PC-3 (cell line): ENCODE data around the gene NPAS4. TPM values are rescaled to one million over a fixed set of nuclear protein-coding genes. Genes with fewer than 3 reads are reported as not detected.
A peak's percentile ranks its signal among the peaks of the same experiment; 100 is the strongest.
"Not testable (repeated sequence)": the region's sequence is repeated elsewhere in the genome, so short reads cannot be mapped to it uniquely, and the experiment has no call there.

Experiments used
- ATAC-seq: fragments of 200-7000 bp; cut with Tn5 transposase; 2 replicates; pipeline ENCODE4 v1.9.1; 2020; ENCODE audit warnings: mild to moderate bottlenecking, moderate library complexity
- BruUV-seq: library from RNA; stranded (reverse); fragments of 400-500 nt; replicated peaks from 2 replicates; lab custom pipeline; 2021; lab: Mats Ljungman, UMichigan
- CTCF ChIA-PET: fragments of 300-600 bp; sonication (Branson Sonifier 250); formaldehyde crosslinking; loops from one replicate; lab custom pipeline; 2022; ENCODE audit warnings: antibody characterized with exemption; lab: Charles Lee
- POLR2A ChIA-PET: fragments of 300-600 bp; sonication (Branson Sonifier 250); formaldehyde crosslinking; loops from one replicate; lab custom pipeline; 2022; ENCODE audit warnings: antibody characterized with exemption; ENCODE audit not compliant: unreplicated experiment; lab: Charles Lee
- DNase-seq: peaks from one replicate; pipeline ENCODE4 v3.0.0-alpha.2; 2015
- H2AFZ ChIP-seq: fragments of 300-600 bp; sonication (generic); 2 replicates; pipeline ENCODE4 v1.6.0; 2016; ENCODE audit warnings: antibody characterized with exemption, low read length
- H3F3A ChIP-seq: fragments of 300-600 bp; sonication (generic); one replicate; pipeline ENCODE4 v1.6.0; 2017; ENCODE audit warnings: antibody characterized with exemption, low read length, control low read depth, mild to moderate bottlenecking; ENCODE audit not compliant: unreplicated experiment
- H3K27ac ChIP-seq: fragments of 300-600 bp; sonication (generic); 2 replicates; pipeline ENCODE4 v1.5.1; 2016; ENCODE audit warnings: mild to moderate bottlenecking, low read length
- H3K27me3 ChIP-seq: fragments of 300-600 bp; sonication (generic); 2 replicates; pipeline ENCODE4 v1.6.1; 2016; ENCODE audit warnings: low read length, mixed read lengths
- H3K36me3 ChIP-seq: fragments of 300-600 bp; sonication (generic); 2 replicates; pipeline ENCODE4 v1.6.1; 2016; ENCODE audit warnings: low read depth, mixed run types, low read length, mixed read lengths
- H3K4me1 ChIP-seq: fragments of 300-600 bp; sonication (generic); 2 replicates; pipeline ENCODE4 v1.5.1; 2016; ENCODE audit warnings: low read length; ENCODE audit not compliant: insufficient read depth
- H3K4me2 ChIP-seq: fragments of 300-600 bp; sonication (generic); 2 replicates; pipeline ENCODE4 v1.6.0; 2016; ENCODE audit warnings: low read length
- H3K4me3 ChIP-seq: fragments of 300-600 bp; sonication (generic); 2 replicates; pipeline ENCODE4 v1.5.1; 2016; ENCODE audit warnings: mild to moderate bottlenecking, low read length, mixed read lengths
- H3K79me2 ChIP-seq: fragments of 300-600 bp; sonication (generic); 2 replicates; pipeline ENCODE4 v1.6.1; 2017; ENCODE audit warnings: low read length, mixed read lengths
- H3K9ac ChIP-seq: fragments of 300-600 bp; sonication (generic); 2 replicates; pipeline ENCODE4 v1.6.0; 2016; ENCODE audit warnings: mild to moderate bottlenecking, low read length
- H3K9me2 ChIP-seq: fragments of 300-600 bp; sonication (generic); replicated peaks from 2 replicates; pipeline ENCODE4 v1.6.1; 2016; ENCODE audit warnings: mixed run types, low read length, mixed read lengths
- H3K9me3 ChIP-seq: fragments of 300-600 bp; sonication (generic); 2 replicates; pipeline ENCODE4 v1.6.1; 2016; ENCODE audit warnings: low read length, mixed read lengths
- H4K20me1 ChIP-seq: fragments of 300-600 bp; sonication (generic); 2 replicates; pipeline ENCODE4 v1.6.1; 2016; ENCODE audit warnings: low read length, mixed read lengths
- EZH2 ChIP-seq: fragments of 300-600 bp; sonication (generic); IDR thresholded peaks from one replicate; pipeline ENCODE4 v1.6.1; 2017; ENCODE audit warnings: antibody characterized with exemption, mild to moderate bottlenecking, low read length; ENCODE audit not compliant: unreplicated experiment
- EZH2phosphoT487 ChIP-seq: fragments of 300-600 bp; sonication (generic); IDR thresholded peaks from 2 replicates; pipeline ENCODE4 v1.6.1; 2018; ENCODE audit warnings: mild to moderate bottlenecking, antibody characterized with exemption, low read length, borderline replicate concordance
- intact Hi-C: fragments of 100-400 bp; cut with micrococcal nuclease; formaldehyde crosslinking; loops from 2 replicates; pipeline ENCODE4 v1.9.0; 2023
- total RNA-seq: library from RNA; depleted of rRNA; stranded (reverse); fragments of >200 nt; gene quantifications from 2 replicates; pipeline ENCODE4 v1.2.3, GENCODE V29; 2014
- TF ChIP-seq, protein P1 (sequence below): fragments of 300-600 bp; sonication (generic); conservative IDR thresholded peaks from 2 replicates; pipeline ENCODE4 v1.5.1; 2017; ENCODE audit warnings: antibody characterized with exemption, low read depth, mild to moderate bottlenecking, low read length

The NPAS4 gene
- total RNA-seq, 1 experiment from 2014 or later, result not detected

DNA sequence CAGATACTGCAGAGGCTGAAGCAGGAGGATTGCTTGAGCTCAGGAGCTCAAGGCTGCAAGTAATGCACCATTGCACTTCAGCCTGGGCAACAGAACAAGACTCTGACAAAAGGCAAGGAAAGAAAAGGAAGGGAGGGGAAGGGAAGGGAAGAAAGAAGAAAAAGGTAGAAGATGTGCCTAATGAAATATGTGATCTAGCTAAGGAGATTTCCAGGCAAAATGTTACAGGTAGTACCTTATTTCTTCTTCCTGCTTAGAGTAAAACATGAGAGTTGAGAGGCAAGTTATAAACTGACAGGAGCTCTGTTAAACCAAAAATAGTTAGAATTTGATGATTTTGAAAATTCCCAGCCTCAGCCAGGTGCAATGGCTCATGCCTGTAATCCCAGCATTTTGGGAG is 41.2 kb downstream of the NPAS4 start:
- Histone ChIP-seq H2AFZ (no peak overlapping the region), H3K4me1 (peaks cover 10% of the 10 kb centered on the region), H4K20me1 (no peaks in the 10 kb centered on the region), H3K4me3 (no peak overlapping the region), H3K9me3 (no peaks in the 10 kb centered on the region), H3K4me2 (no peak overlapping the region), H3F3A (no peaks in the 10 kb centered on the region), H3K79me2 (no peaks in the 10 kb centered on the region), H3K9ac (no peak overlapping the region), H3K27ac (no peak overlapping the region), H3K27me3 (no peaks in the 10 kb centered on the region), H3K36me3 (no peaks in the 10 kb centered on the region), H3K9me2 (no peaks in the 10 kb centered on the region)
- POLR2A ChIA-PET, result interaction anchor here (0.6 kb wide), 1 partner anchor 29 kb away, joined by 4 read pairs; no protein-coding TSS in a partner anchor
- CTCF ChIA-PET, result no interaction called here
- intact Hi-C loops, result no loop called here
- ATAC-seq (no peak), DNase-seq (no peak)
- BruUV-seq, result no TSS peak
- TF ChIP-seq EZH2phosphoT487, result no peak
- TF ChIP-seq, protein P1, sequence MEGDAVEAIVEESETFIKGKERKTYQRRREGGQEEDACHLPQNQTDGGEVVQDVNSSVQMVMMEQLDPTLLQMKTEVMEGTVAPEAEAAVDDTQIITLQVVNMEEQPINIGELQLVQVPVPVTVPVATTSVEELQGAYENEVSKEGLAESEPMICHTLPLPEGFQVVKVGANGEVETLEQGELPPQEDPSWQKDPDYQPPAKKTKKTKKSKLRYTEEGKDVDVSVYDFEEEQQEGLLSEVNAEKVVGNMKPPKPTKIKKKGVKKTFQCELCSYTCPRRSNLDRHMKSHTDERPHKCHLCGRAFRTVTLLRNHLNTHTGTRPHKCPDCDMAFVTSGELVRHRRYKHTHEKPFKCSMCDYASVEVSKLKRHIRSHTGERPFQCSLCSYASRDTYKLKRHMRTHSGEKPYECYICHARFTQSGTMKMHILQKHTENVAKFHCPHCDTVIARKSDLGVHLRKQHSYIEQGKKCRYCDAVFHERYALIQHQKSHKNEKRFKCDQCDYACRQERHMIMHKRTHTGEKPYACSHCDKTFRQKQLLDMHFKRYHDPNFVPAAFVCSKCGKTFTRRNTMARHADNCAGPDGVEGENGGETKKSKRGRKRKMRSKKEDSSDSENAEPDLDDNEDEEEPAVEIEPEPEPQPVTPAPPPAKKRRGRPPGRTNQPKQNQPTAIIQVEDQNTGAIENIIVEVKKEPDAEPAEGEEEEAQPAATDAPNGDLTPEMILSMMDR, result no peak
- no peak for TF ChIP-seq EZH2

DNA sequence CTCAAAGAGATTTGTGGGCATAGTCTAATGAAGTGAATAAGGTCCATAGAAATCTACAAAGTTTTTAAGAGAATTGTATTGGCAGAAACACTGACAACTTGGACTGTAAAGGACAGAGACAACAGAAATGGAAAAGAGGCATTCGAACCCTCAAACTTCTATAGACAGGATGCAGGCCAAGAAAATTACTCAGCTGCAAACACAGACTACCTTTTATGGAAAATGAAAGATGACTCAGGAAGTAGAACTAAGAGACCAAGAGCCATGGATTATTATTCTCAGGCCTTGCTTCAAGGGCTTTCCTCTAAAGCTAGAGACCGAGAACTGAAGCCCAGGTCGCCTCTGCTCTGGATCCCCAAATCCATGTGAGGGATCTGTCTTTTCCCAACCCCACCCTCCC is 42.1 kb downstream of the NPAS4 start:
- Histone ChIP-seq H3K4me3 (no peak overlapping the region), H2AFZ (no peak overlapping the region), H3F3A (no peaks in the 10 kb centered on the region), H3K9me3 (no peaks in the 10 kb centered on the region), H3K79me2 (peaks cover 8% of the 10 kb centered on the region), H3K9me2 (no peaks in the 10 kb centered on the region), H3K9ac (no peak overlapping the region), H3K27me3 (no peaks in the 10 kb centered on the region), H3K27ac (no peak overlapping the region), H3K36me3 (no peaks in the 10 kb centered on the region), H3K4me2 (no peak overlapping the region), H4K20me1 (no peaks in the 10 kb centered on the region), H3K4me1 (peaks cover 17% of the 10 kb centered on the region)
- POLR2A ChIA-PET, result interaction anchor here (0.5 kb wide), 1 partner anchor 280 kb away, joined by 3 read pairs; no protein-coding TSS in a partner anchor
- no peak for TF ChIP-seq EZH2
- TF ChIP-seq, protein P1, result no peak
- TF ChIP-seq EZH2phosphoT487, result no peak
- ATAC-seq (no peak), DNase-seq (peak; percentile 52)
- CTCF ChIA-PET, result no interaction called here
- intact Hi-C loops, result no loop called here
- BruUV-seq, result no TSS peak

DNA sequence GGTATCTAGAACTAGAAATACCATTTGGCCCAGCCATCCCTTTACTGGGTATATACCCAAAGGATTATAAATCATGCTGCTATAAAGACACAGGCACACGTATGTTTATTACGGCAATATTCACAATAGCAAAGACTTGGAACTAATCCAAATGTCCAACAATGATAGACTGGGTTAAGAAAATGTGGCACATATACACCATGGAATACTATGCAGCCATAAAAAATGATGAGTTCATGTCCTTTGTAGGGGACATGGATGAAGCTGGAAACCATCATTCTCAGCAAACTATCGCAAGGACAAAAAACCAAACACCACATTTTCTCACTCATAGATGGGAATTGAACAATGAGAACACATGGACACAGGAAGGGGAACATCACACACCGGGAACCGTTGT is 43.3 kb downstream of the NPAS4 start:
- H3K9me2 ChIP-seq, H3K27me3 ChIP-seq, DNase-seq, intact Hi-C loops, H4K20me1 ChIP-seq, H2AFZ ChIP-seq, CTCF ChIA-PET, H3K9ac ChIP-seq, POLR2A ChIA-PET, H3K36me3 ChIP-seq, H3K4me3 ChIP-seq, ATAC-seq, H3K4me2 ChIP-seq, H3F3A ChIP-seq, H3K27ac ChIP-seq, BruUV-seq, H3K9me3 ChIP-seq: not testable (repeated sequence)
- Histone ChIP-seq H3K4me1 (peaks cover 20% of the 10 kb centered on the region), H3K79me2 (peaks cover 14% of the 10 kb centered on the region)
